Germinal center (tissue), 1 donor: ENCODE data around the gene SLC9A8.
"Not testable (repeated sequence)": the region's sequence is repeated elsewhere in the genome, so short reads cannot be mapped to it uniquely, and the experiment has no call there.

Experiments used
- DNase-seq: peaks from one replicate; pipeline ENCODE4 v3.0.0; 2012; ENCODE audit warnings: mixed read lengths, low spot score

The SLC9A8 gene

GRCh38 chr20:49895474-49896093 lies 83.0 kb downstream of the SLC9A8 start:
- not testable (repeated sequence) for DNase-seq

- DNase-seq, result no peak
Measured at GRCh38 chr20:49896204-49896603, 83.6 kb downstream of the SLC9A8 start.

- DNase-seq, result no peak
Measured at GRCh38 chr20:49899541-49900383, 87.1 kb downstream of the SLC9A8 start.

GRCh38 chr20:49901588-49901987 lies 89.0 kb downstream of the SLC9A8 start:
- DNase-seq, result no peak

- DNase-seq, result no peak
Measured at GRCh38 chr20:49904440-49905214, 92.0 kb downstream of the SLC9A8 start.

GRCh38 chr20:49905415-49906091 lies 92.9 kb downstream of the SLC9A8 start:
- DNase-seq, result no peak

GRCh38 chr20:49906101-49906604 lies 93.5 kb downstream of the SLC9A8 start:
- no peak for DNase-seq

- no peak for DNase-seq
Measured at GRCh38 chr20:49906615-49907154, 94.1 kb downstream of the SLC9A8 start.

- DNase-seq, result no peak
Measured at GRCh38 chr20:49907405-49908257, 95.0 kb downstream of the SLC9A8 start.

- DNase-seq, result no peak
Measured at GRCh38 chr20:49908258-49908565, 95.6 kb downstream of the SLC9A8 start.

- no peak for DNase-seq
Measured at GRCh38 chr20:49909499-49910339, 97.1 kb downstream of the SLC9A8 start.

- DNase-seq, result no peak
Measured at GRCh38 chr20:49910340-49910706, 97.7 kb downstream of the SLC9A8 start.

- DNase-seq, result no peak
Measured at GRCh38 chr20:49913399-49914047, 100.9 kb downstream of the SLC9A8 start.

- no peak for DNase-seq
Measured at GRCh38 chr20:49914310-49915117, 101.9 kb downstream of the SLC9A8 start.

- DNase-seq, result no peak
Measured at GRCh38 chr20:49915118-49915379, 102.4 kb downstream of the SLC9A8 start.

- DNase-seq, result peak; percentile 92
Measured at GRCh38 chr20:49915380-49916145, 102.9 kb downstream of the SLC9A8 start, which contains the start of gene SPATA2. Gene SPATA2, minus strand, starts transcription at chr20:49915529. Its CDS starts 7,039 bp downstream, at chr20:49908490.

- DNase-seq, result no peak
Measured at GRCh38 chr20:49916146-49917002, 103.7 kb downstream of the SLC9A8 start.
